KOPT-K1 (cell line): ENCODE results near the gene TLR3.
"Not testable (repeated sequence)": the region's sequence is repeated elsewhere in the genome, so short reads cannot be mapped to it uniquely, and the experiment has no call there.

Experiments
- H3K27ac ChIP-seq: fragments of 200-600 bp; sonication (generic); 2 replicates; pipeline ENCODE4 v1.5.1; 2016; ENCODE audit warnings: antibody characterized with exemption, mild to moderate bottlenecking, low read depth, low read length; ENCODE audit not compliant: poor library complexity, severe bottlenecking
- H3K36me3 ChIP-seq: fragments of 200-600 bp; sonication (generic); 2 replicates; pipeline ENCODE4 v1.5.1; 2017; ENCODE audit warnings: antibody characterized with exemption, mild to moderate bottlenecking, low read length, moderate library complexity; ENCODE audit not compliant: insufficient read depth
- H3K9me3 ChIP-seq: fragments of 200-600 bp; sonication (generic); 2 replicates; pipeline ENCODE4 v1.5.1; 2017; ENCODE audit warnings: antibody characterized with exemption, low read length, mild to moderate bottlenecking; ENCODE audit not compliant: insufficient read depth, poor library complexity, severe bottlenecking

The TLR3 gene

GRCh38 chr4:186034613-186035012 lies 34.3 kb upstream of the TLR3 start:
- H3K36me3 ChIP-seq, H3K27ac ChIP-seq: not testable (repeated sequence)
- peaks cover 43% of the 10 kb centered on the region for H3K9me3 ChIP-seq

DNA sequence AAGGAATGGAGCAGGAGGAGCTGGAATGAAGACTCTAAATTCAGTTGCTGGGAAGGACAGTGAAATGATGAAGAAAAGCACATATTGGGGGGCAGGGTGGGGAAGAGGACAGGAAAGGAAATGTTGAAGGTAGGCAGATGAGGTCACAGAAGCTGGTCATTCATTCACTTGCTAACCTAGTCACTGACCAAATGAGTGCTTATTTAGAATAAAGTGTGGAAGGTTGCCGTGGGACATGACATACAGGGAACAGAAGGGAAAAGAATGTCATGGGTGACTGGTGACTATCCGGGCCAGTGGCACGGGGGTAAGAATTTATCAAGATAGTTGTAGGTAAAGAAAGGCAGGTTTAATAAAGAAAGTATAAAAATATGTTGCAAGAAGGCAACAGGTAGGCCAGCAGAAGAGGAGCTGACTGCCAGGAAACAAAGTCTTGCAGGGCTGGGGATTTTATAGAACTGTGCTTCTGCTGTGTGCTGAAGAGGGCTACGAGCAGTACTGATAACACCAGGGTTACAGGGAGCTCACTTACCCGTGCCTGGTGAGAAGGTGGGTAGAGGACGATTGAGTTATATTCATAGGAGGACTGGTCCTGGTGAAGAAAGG lies 31.9 kb upstream of the TLR3 start:
- Histone ChIP-seq H3K27ac (no peak overlapping the region), H3K36me3 (no peaks in the 10 kb centered on the region), H3K9me3 (peaks cover 43% of the 10 kb centered on the region)

DNA sequence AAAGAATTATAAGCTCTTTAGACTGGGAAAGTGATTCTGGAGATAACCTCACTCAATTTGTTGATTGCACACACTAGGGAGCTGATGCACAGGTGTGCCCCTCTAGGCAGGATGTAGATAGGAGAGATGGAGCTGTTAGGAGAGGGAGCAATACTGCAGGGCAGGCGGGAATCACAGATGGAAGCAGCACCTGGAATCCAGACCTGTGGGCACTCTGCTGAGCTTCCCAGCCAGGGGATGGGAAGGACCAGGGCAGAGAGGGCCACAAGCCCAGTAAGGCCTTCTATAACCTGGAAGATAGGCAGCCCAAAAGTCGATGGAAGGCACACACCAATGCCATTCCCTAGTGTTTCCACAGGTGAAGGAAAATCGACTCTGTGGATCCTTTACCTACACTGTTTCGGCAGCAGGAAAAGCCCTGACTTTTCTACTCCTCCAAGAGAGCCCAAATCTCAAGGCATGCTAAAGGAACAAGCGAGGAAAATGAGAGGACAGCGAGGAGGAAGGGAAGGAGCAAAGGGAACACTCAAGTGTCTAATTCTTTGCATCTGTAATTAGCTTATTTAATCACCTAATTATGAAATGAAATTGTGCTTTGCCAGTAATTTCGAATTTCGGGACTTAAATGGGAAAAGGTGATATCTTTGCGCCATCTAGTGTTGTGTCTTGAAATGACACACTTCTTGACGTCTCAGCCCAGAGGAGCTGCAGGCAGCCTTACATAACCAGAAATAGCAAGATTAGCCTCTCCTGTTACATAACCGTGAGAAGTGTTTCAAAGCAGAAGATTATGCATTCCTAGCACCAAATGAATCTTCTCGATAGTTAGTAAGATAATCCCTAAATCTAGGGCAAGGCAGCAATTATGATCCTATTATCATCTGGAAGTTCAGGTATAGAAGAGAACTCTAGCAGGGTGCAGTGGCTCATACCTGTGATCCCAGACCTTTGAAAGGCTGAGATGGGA lies 31.0 kb upstream of the TLR3 start:
- H3K27ac ChIP-seq = no peak overlapping the region
- peaks cover 39% of the 10 kb centered on the region for H3K9me3 ChIP-seq
- H3K36me3 ChIP-seq = no peaks in the 10 kb centered on the region

DNA sequence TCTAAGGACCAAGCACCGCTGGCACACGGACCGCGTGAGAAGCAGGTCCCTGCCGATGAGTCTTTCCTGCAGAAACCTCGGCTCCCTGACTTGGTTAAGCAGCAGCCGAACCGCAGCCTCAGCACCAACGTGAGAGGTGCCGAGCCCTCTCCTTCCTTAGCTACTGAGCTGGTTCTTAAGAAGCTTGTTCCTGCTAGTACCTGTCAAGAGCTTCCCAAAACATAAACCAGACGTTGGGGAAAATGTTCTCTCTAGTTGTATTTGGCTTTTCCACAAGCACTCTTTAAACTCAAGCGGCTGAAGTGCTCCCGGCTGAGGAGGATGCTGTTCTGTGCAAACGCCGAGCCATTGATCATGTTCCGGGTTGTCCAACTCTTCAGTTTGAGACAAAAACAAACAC lies 29.3 kb upstream of the TLR3 start:
- Histone ChIP-seq H3K9me3 (peaks cover 21% of the 10 kb centered on the region), H3K36me3 (no peaks in the 10 kb centered on the region), H3K27ac (no peak overlapping the region)

DNA sequence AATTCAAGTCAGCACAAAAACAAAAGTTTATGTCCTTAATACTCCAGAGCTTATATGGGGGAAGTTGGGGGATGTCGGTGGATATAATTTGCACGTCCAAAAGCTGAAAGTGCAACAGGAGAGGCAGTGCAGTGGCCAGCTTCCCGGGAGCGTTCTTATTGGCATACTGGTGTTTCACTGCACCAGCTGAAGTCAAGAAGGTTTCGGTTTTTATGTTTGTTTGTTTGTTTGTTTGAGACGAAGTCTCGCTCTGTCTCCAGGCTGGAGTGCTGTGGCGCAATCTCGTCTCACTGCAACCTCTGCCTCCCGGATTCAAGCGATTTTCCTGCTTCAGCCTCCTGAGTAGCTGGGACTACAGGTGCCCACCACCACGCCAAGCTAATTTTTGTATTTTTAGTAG lies 28.6 kb upstream of the TLR3 start:
- H3K9me3 ChIP-seq = peaks cover 15% of the 10 kb centered on the region
- H3K36me3 ChIP-seq = no peaks in the 10 kb centered on the region

GRCh38 chr4:186047501-186047900 lies 21.5 kb upstream of the TLR3 start:
- H3K9me3 ChIP-seq, H3K27ac ChIP-seq, H3K36me3 ChIP-seq: not testable (repeated sequence)

More for the DNA sequence above, 28.6 kb upstream of the TLR3 start:
- H3K27ac ChIP-seq = no peak overlapping the region

DNA sequence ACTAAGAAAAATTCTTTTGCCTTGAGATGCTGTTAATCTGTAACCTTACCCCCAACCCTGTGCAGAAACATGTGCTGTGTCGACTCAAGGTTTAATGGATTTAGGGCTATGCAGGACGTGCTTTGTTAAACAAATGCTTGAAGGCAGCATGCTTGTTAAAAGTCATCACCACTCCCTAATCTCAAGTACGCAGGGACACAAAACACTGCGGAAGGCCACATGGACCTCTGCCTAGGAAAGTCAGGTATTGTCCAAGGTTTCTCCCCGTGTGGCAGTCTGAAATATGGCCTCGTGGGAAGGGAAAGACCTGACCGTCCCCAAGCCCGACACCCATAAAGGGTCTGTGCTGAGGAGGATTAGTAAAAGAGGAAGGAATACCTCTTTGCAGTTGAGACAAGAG lies 18.8 kb upstream of the TLR3 start:
- H3K27ac ChIP-seq, H3K36me3 ChIP-seq, H3K9me3 ChIP-seq: not testable (repeated sequence)

DNA sequence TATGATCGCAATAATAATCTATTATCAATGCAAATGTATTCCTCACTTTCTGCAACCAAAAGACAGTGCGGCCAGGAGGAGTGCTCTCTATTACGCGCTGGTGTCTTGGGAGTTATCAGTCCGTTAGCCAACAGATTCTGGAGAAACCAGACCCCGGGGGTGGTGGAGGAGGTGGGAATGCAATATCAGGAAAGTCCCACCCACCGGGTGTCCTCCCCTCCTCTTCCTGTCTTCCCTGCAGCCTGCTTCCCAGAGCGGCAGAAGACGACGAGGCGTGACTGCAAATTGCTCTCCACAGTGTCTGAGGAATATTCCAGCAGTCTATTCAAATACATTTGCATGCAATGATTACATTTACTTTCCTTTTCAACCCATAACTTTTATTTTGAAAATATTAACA lies 17.9 kb upstream of the TLR3 start:
- Histone ChIP-seq H3K27ac (no peak overlapping the region), H3K9me3 (no peaks in the 10 kb centered on the region), H3K36me3 (no peaks in the 10 kb centered on the region)

- H3K9me3 ChIP-seq = peaks cover 3% of the 10 kb centered on the region
- H3K27ac ChIP-seq = no peak overlapping the region
- H3K36me3 ChIP-seq = no peaks in the 10 kb centered on the region
Observed at GRCh38 chr4:186058253-186058979, 10.5 kb upstream of the TLR3 start.

GRCh38 chr4:186058980-186059316 lies 10.0 kb upstream of the TLR3 start:
- no peak overlapping the region for H3K27ac ChIP-seq
- no peaks in the 10 kb centered on the region for H3K36me3 ChIP-seq
- peaks cover 3% of the 10 kb centered on the region for H3K9me3 ChIP-seq

DNA sequence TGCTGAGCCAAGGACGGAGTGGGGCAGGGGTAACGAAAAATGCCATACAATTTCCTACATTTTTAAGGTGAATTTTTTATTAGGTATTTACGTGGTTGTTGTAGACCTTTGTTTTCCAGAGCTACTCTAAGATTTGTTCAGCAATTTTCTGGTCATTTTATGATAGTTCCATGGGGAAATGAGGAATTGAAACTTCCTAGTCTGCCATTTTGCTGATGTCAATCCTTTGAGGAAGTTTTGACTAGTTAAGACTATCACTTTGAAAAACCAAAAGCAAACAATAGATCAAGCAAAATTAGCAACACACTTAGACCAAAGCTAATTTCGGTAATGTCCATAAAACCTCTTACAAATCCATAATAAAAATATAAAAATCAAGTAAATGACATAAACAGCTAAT lies 7.0 kb upstream of the TLR3 start:
- no peak overlapping the region for H3K27ac ChIP-seq
- peaks cover 3% of the 10 kb centered on the region for H3K9me3 ChIP-seq
- H3K36me3 ChIP-seq = no peaks in the 10 kb centered on the region

- Histone ChIP-seq H3K27ac (no peak overlapping the region), H3K9me3 (no peaks in the 10 kb centered on the region), H3K36me3 (no peaks in the 10 kb centered on the region)
Observed at GRCh38 chr4:186067757-186068385, 1.1 kb upstream of the TLR3 start.

DNA sequence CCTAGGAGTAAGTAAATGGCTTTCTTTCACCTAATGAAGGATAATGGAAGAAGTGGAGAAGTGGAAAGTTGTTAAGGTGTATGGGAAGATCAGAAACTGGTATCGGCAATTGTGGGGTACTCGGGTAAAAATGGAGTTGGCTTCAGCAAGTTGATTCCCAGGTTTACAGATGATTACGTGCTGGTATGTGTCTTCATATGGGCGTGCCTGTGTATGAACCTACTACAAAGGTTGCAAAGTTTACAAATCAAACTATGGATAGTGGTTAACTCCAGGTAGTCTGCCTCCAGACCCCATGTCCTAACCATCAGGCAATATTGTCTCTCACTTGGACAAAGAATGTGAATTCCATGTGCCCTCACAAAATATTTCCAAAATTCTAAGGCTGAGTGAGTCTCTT lies 773 bp downstream of the TLR3 start:
- H3K27ac ChIP-seq = peak overlapping the region; percentile 54
- H3K36me3 ChIP-seq = no peaks in the 10 kb centered on the region

GRCh38 chr4:186072516-186072915 lies 3.6 kb downstream of the TLR3 start:
- no peaks in the 10 kb centered on the region for H3K9me3 ChIP-seq
- H3K36me3 ChIP-seq = no peaks in the 10 kb centered on the region
- H3K27ac ChIP-seq = no peak overlapping the region

More for the DNA sequence above, 773 bp downstream of the TLR3 start:
- H3K9me3 ChIP-seq = no peaks in the 10 kb centered on the region

DNA sequence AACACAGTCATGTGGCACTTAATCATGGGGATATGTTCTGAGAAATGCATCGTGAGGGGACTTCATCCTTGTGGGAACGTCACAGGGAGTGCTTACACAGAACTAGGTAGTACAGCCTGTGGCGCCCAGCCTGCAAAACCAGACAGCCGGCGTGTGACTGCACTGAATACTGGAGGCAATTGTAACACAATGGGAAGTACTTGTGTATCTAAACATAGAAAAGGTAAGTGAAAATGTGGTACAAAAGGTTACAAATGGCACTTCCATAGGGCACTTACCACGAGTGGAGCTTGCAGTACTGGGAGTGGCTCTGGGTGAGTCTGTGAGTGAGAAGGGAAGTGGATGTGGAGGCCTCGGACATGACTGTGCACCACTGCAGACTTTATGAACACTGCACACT lies 5.2 kb downstream of the TLR3 start:
- H3K36me3 ChIP-seq = no peaks in the 10 kb centered on the region
- H3K27ac ChIP-seq = no peak overlapping the region
- H3K9me3 ChIP-seq = no peaks in the 10 kb centered on the region
